RWPE1 (cell line): ENCODE measurements around the gene ZFPM1.
A peak's percentile ranks its signal among the peaks of the same experiment; 100 is the strongest.

Experiments
- CTCF ChIA-PET: fragments of 350-600 bp; sonication (Branson Sonifier 250); formaldehyde crosslinking; extraction: SDS; loops from one replicate; lab custom pipeline; 2021; lab: Yijun Ruan, JAX
- POLR2A ChIA-PET: fragments of 400-600 bp; formaldehyde crosslinking; extraction: SDS; loops from one replicate; lab custom pipeline; 2020; ENCODE audit warnings: antibody characterized with exemption; ENCODE audit not compliant: low non-redundant PET; lab: Yijun Ruan, JAX
- DNase-seq: peaks from one replicate; pipeline ENCODE4 v3.0.0; 2012; ENCODE audit warnings: low spot score
- H3K27ac ChIP-seq: fragments of 450-650 bp; 2 replicates; pipeline ENCODE4 v1.5.1; 2017
- TF ChIP-seq, protein P1 (sequence below): fragments of 450-650 bp; conservative IDR thresholded peaks from 2 replicates; pipeline ENCODE4 v1.5.1; 2017; ENCODE audit warnings: low read depth, mild to moderate bottlenecking

The ZFPM1 gene

DNA sequence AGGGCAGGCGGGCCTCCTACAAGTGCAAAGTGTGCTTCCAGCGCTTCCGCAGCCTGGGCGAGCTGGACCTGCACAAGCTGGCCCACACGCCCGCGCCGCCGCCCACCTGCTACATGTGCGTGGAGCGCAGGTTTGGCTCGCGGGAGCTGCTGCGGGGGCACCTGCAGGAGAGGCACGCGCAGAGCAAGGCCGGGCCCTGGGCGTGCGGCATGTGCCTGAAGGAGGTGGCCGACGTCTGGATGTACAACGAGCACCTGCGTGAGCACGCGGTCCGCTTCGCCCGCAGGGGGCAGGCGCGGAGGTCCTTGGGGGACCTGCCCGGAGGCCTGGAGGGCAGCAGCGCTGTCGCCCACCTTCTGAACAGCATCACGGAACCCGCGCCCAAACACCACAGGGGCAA is 16.3 kb upstream of the ZFPM1 start:
- POLR2A ChIA-PET = no interaction called here
- CTCF ChIA-PET = interaction anchor here (0.5 to 1.6 kb wide), 9 partner anchors 9 to 565 kb away, joined by 3 to 8 read pairs (median 3); no protein-coding TSS in a partner anchor
- no peak for DNase-seq
- H3K27ac ChIP-seq = no peak overlapping the region
- TF ChIP-seq, protein P1, sequence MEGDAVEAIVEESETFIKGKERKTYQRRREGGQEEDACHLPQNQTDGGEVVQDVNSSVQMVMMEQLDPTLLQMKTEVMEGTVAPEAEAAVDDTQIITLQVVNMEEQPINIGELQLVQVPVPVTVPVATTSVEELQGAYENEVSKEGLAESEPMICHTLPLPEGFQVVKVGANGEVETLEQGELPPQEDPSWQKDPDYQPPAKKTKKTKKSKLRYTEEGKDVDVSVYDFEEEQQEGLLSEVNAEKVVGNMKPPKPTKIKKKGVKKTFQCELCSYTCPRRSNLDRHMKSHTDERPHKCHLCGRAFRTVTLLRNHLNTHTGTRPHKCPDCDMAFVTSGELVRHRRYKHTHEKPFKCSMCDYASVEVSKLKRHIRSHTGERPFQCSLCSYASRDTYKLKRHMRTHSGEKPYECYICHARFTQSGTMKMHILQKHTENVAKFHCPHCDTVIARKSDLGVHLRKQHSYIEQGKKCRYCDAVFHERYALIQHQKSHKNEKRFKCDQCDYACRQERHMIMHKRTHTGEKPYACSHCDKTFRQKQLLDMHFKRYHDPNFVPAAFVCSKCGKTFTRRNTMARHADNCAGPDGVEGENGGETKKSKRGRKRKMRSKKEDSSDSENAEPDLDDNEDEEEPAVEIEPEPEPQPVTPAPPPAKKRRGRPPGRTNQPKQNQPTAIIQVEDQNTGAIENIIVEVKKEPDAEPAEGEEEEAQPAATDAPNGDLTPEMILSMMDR = no peak

DNA sequence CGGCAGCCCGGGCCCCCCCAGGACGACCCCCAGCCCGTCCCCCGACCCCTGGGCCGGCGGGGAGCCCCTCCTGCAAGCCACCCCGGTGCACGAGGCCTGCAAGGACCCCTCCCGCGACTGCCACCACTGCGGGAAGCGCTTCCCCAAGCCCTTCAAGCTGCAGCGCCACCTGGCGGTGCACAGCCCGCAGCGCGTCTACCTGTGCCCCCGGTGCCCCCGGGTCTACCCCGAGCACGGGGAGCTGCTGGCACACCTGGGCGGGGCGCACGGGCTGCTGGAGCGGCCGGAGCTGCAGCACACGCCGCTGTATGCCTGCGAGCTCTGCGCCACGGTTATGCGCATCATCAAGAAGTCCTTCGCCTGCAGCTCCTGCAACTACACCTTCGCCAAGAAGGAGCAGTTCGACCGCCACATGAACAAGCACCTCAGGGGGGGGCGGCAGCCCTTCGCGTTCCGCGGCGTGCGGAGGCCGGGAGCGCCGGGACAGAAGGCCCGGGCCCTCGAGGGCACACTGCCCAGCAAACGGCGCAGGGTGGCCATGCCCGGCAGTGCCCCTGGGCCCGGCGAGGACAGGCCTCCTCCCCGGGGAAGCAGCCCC is 15.6 kb upstream of the ZFPM1 start:
- TF ChIP-seq, protein P1 = peak; percentile 94
- POLR2A ChIA-PET = no interaction called here
- H3K27ac ChIP-seq = no peak overlapping the region
- peak; percentile 70 for DNase-seq
- CTCF ChIA-PET = interaction anchor here (0.5 to 1.6 kb wide), 20 partner anchors 8 to 713 kb away, joined by 3 to 8 read pairs (median 3); no protein-coding TSS in a partner anchor

DNA sequence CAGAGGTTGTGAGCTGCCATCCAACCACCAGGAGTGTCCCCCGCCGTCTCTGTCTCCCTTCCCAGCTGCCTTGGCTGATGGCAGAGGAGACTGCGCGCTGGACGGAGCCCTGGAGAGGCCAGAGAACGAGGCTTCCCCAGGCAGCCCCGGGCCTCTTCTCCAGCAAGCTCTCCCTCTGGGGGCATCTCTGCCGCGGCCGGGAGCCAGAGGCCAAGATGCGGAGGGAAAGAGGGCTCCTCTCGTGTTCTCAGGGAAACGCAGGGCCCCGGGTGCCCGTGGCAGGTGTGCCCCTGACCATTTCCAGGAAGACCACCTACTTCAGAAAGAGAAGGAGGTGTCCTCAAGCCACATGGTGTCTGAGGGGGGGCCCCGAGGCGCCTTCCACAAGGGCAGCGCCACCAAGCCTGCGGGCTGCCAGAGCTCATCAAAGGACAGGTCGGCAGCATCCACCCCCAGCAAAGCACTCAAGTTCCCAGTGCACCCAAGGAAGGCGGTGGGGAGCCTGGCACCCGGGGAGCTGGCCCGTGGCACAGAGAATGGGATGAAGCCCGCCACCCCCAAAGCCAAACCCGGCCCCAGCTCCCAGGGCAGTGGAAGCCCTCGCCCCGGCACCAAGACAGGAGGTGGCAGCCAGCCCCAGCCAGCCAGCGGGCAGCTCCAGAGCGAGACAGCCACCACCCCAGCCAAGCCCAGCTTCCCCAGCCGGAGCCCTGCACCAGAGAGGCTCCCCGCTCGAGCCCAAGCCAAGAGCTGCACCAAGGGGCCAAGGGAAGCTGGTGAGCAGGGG is 14.8 kb upstream of the ZFPM1 start:
- H3K27ac ChIP-seq = no peak overlapping the region
- CTCF ChIA-PET = interaction anchor here (0.5 to 1.6 kb wide), 18 partner anchors 9 to 714 kb away, joined by 3 to 8 read pairs (median 3); no protein-coding TSS in a partner anchor
- DNase-seq = no peak
- POLR2A ChIA-PET = no interaction called here
- TF ChIP-seq, protein P1 = no peak

DNA sequence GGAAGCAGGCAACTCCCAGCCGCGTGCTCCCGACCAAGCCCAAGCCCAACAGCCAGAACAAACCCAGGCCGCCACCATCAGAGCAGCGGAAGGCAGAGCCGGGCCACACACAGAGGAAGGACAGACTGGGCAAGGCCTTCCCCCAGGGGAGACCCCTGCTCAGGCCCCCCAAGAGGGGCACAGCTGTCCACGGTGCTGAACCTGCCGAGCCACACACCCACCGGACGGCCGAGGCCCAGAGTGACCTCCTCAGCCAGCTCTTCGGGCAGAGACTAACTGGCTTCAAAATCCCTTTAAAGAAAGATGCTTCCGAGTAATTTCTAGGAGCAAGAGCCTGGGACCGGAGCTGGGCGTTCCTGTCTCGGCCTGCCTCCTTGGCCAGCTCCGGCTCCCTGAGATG is 14.1 kb upstream of the ZFPM1 start:
- TF ChIP-seq, protein P1 = no peak
- ChIA-PET POLR2A (no interaction called here), CTCF (interaction anchor here (0.6 to 0.9 kb wide), 3 partner anchors 56 to 389 kb away, joined by 3 read pairs; partner anchors contain the start of gene ZNF469)
- H3K27ac ChIP-seq = no peak overlapping the region
- DNase-seq = no peak

DNA sequence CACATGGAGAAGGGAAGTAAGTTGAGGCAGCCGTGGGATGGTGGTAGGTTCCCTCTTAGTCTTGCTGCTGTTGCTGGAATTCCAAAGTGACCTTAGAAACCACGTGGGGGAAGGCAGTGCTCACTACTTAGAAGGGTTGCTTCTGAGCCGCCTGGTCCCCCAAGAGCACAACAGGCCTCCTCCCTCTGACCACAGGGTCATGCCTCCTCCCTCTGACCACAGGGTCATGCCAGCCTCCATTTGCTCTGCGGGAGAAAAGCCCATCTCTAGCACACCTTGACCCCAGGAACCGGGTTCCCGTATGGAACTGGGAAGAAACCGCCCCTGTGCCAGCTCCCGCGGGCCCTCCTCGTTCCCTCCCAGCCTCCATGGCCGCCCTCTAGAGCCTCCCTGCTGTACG is 13.4 kb upstream of the ZFPM1 start:
- H3K27ac ChIP-seq = no peak overlapping the region
- no peak for DNase-seq
- ChIA-PET POLR2A (no interaction called here), CTCF (interaction anchor here (0.9 kb wide), 1 partner anchor 389 kb away, joined by 3 read pairs; no protein-coding TSS in a partner anchor)
- TF ChIP-seq, protein P1 = no peak

DNA sequence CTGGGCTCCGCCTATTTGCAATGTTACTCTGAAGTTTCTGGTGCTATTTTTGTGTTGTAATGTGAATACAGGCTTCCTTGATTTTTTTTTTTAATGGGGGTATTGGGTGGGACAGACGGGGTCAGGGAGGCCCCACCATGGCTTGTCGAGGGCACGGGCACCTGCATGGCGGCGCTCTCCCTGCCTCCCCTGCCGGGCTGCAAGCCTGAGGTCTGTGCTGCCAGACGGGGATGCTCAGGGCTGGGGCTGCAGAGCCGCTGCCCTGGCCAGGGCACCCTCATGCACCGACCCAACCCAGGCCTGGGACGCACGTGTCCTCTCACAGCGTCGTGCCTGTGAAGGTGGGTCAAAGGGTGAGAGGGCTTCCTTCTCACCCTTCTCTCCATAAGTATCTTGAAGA is 13.0 kb upstream of the ZFPM1 start:
- ChIA-PET CTCF (interaction anchor here (0.9 kb wide), 1 partner anchor 390 kb away, joined by 3 read pairs; no protein-coding TSS in a partner anchor), POLR2A (no interaction called here)
- TF ChIP-seq, protein P1 = no peak
- DNase-seq = no peak
- no peak overlapping the region for H3K27ac ChIP-seq
